H1 (cell line): ENCODE measurements around the gene CAST. TPM values are rescaled to one million over a fixed set of nuclear protein-coding genes. Genes with fewer than 3 reads are reported as not detected.

Experiments
- CTCF ChIA-PET: fragments of 300-600 bp; sonication (Branson Sonifier 250); formaldehyde crosslinking; loops from one replicate; lab custom pipeline; 2021; ENCODE audit not compliant: partially characterized antibody; lab: Charles Lee
- POLR2A ChIA-PET: fragments of 300-600 bp; sonication (Branson Sonifier 250); formaldehyde crosslinking; loops from one replicate; lab custom pipeline; 2021; ENCODE audit warnings: inconsistent platforms; ENCODE audit not compliant: partially characterized antibody; lab: Charles Lee
- DNase-seq, 2 experiments: peaks; one replicate each; pipeline versions ENCODE4 v3.0.0 to v3.0.0-alpha.2; 2010 to 2022; ENCODE audit warnings: low spot score in 2 of 2, low read depth in 1 of 2, mixed read lengths in 1 of 2
- FAIRE-seq: peaks from 2 replicates; lab custom pipeline; 2011; peaks lifted over from hg19 to GRCh38; lab: Jason Lieb, UNC
- H2AFZ ChIP-seq: 2 replicates; pipeline ENCODE4 v1.8.1; 2012; ENCODE audit warnings: low read length, inconsistent platforms
- H2AK5ac ChIP-seq: 2 replicates; pipeline ENCODE4 v1.6.1; 2013; ENCODE audit warnings: low read depth, low read length
- H2BK120ac ChIP-seq: replicated peaks from 2 replicates; pipeline ENCODE3; 2013; ENCODE audit warnings: low read depth, low read length, inconsistent platforms
- H2BK12ac ChIP-seq: 2 replicates; pipeline ENCODE4 v1.6.1; 2013; ENCODE audit warnings: low read depth, low read length
- H2BK15ac ChIP-seq: 2 replicates; pipeline ENCODE4 v1.6.1; 2013; ENCODE audit warnings: low read length
- H2BK20ac ChIP-seq: 2 replicates; pipeline ENCODE4 v1.6.1; 2013; ENCODE audit warnings: low read length
- H2BK5ac ChIP-seq: 2 replicates; pipeline ENCODE4 v1.6.1; 2013; ENCODE audit warnings: low read depth, low read length
- H3K14ac ChIP-seq: 2 replicates; pipeline ENCODE4 v1.6.1; 2013; ENCODE audit warnings: inconsistent platforms; ENCODE audit not compliant: insufficient read length
- H3K18ac ChIP-seq: 2 replicates; pipeline ENCODE4 v1.6.1; 2013; ENCODE audit warnings: low read length; ENCODE audit errors: extremely low read depth
- H3K23ac ChIP-seq: 2 replicates; pipeline ENCODE4 v1.6.1; 2013; ENCODE audit warnings: inconsistent platforms; ENCODE audit not compliant: insufficient read length
- H3K23me2 ChIP-seq: 2 replicates; pipeline ENCODE4 v1.6.1; 2013; ENCODE audit warnings: low read depth, low read length
- H3K27ac ChIP-seq: 2 replicates; pipeline ENCODE4 v1.6.1; 2011; ENCODE audit warnings: low read depth, low read length, inconsistent platforms
- H3K27me3 ChIP-seq, 4 experiments: replicated peaks in 1 of 4; 1 replicate in 1 of 4; 2 replicates in 3 of 4; pipeline versions ENCODE4 v1.6.1 to v1.8.1; 2011 to 2013; ENCODE audit warnings: low read length in 3 of 4, mild to moderate bottlenecking in 3 of 4, inconsistent platforms in 2 of 4, mixed read lengths in 2 of 4, moderate library complexity in 1 of 4; ENCODE audit not compliant: control insufficient read depth in 3 of 4, insufficient read depth in 3 of 4; ENCODE audit errors: extremely low read depth in 1 of 4
- H3K36me3 ChIP-seq, 4 experiments: 2 replicates each; pipeline versions ENCODE4 v1.6.1 to v1.8.1; 2011 to 2013; ENCODE audit warnings: mild to moderate bottlenecking in 4 of 4, low read length in 3 of 4, moderate library complexity in 2 of 4, control low read depth in 1 of 4, inconsistent platforms in 1 of 4; ENCODE audit not compliant: insufficient read depth in 4 of 4, control insufficient read depth in 2 of 4
- H3K4ac ChIP-seq: replicated peaks from 2 replicates; pipeline ENCODE3; 2013; ENCODE audit warnings: low read length, low read depth, mixed read lengths, inconsistent platforms; ENCODE audit not compliant: insufficient read length
- H3K4me1 ChIP-seq, 4 experiments: replicated peaks in 1 of 4; 1 replicate in 1 of 4; 2 replicates in 3 of 4; pipeline versions ENCODE4 v1.6.1 to v1.8.1; 2011 to 2013; ENCODE audit warnings: low read length in 3 of 4, inconsistent platforms in 2 of 4, mixed read lengths in 1 of 4; ENCODE audit not compliant: insufficient read depth in 4 of 4, control insufficient read depth in 3 of 4
- H3K4me2 ChIP-seq, 2 experiments: 2 replicates each; pipeline versions ENCODE4 v1.6.1 to v1.8.1; 2011 to 2013; ENCODE audit warnings: low read depth in 2 of 2, low read length in 2 of 2, control low read depth in 1 of 2, inconsistent platforms in 1 of 2, mild to moderate bottlenecking in 1 of 2; ENCODE audit not compliant: insufficient read depth in 1 of 2
- H3K4me3 ChIP-seq, 4 experiments: fragments of 200-600, 300-600 bp in 1 of 4; sonication (generic), shearing (Covaris generic), sonication (Bioruptor Twin) in 1 of 4; 2 replicates each; pipeline versions ENCODE4 v1.5.1 to v1.8.1; 2011 to 2016; ENCODE audit warnings: low read length in 4 of 4, low read depth in 3 of 4, control low read depth in 2 of 4, inconsistent platforms in 2 of 4, mild to moderate bottlenecking in 2 of 4, mixed read lengths in 1 of 4, moderate library complexity in 1 of 4; ENCODE audit not compliant: insufficient read depth in 2 of 4; ENCODE audit errors: extremely low read depth in 1 of 4
- H3K56ac ChIP-seq: replicated peaks from 2 replicates; pipeline ENCODE3; 2013; ENCODE audit warnings: low read depth, mild to moderate bottlenecking, mixed read lengths, low read length, inconsistent platforms; ENCODE audit not compliant: insufficient read length
- H3K79me1 ChIP-seq: 2 replicates; pipeline ENCODE4 v1.6.1; 2013; ENCODE audit warnings: low read depth, low read length, control low read depth
- H3K79me2 ChIP-seq, 2 experiments: 2 replicates each; pipeline versions ENCODE4 v1.6.1 to v1.8.1; 2012 to 2013; ENCODE audit warnings: low read length in 2 of 2, mild to moderate bottlenecking in 2 of 2, inconsistent platforms in 1 of 2; ENCODE audit not compliant: insufficient read depth in 2 of 2, control insufficient read depth in 1 of 2
- H3K9ac ChIP-seq, 4 experiments: replicated peaks in 1 of 4; 1 replicate in 1 of 4; 2 replicates in 3 of 4; pipeline versions ENCODE4 v1.6.1 to v1.8.1; 2011 to 2013; ENCODE audit warnings: low read depth in 3 of 4, low read length in 3 of 4, control low read depth in 2 of 4, mild to moderate bottlenecking in 2 of 4, moderate library complexity in 2 of 4, inconsistent platforms in 1 of 4; ENCODE audit errors: extremely low read depth in 1 of 4
- H3K9me3 ChIP-seq, 2 experiments: 2 replicates each; pipeline versions ENCODE4 v1.6.1 to v1.8.1; 2012 to 2013; ENCODE audit warnings: mild to moderate bottlenecking in 2 of 2, moderate library complexity in 2 of 2, control low read depth in 1 of 2, inconsistent platforms in 1 of 2, low read depth in 1 of 2, low read length in 1 of 2, mixed read lengths in 1 of 2; ENCODE audit not compliant: insufficient read depth in 2 of 2
- H4K20me1 ChIP-seq, 2 experiments: replicated peaks in 1 of 2; 2 replicates each; pipeline versions ENCODE3 to v1.8.1; 2011 to 2013; ENCODE audit warnings: inconsistent platforms in 2 of 2, low read length in 2 of 2, mild to moderate bottlenecking in 1 of 2; ENCODE audit not compliant: insufficient read depth in 2 of 2, control insufficient read depth in 1 of 2
- H4K5ac ChIP-seq: 2 replicates; pipeline ENCODE4 v1.6.1; 2013; ENCODE audit warnings: low read length, low read depth, mixed read lengths, inconsistent platforms; ENCODE audit not compliant: insufficient read length
- H4K8ac ChIP-seq: 2 replicates; pipeline ENCODE4 v1.8.0; 2013; ENCODE audit warnings: mild to moderate bottlenecking, moderate library complexity, low read length, inconsistent platforms; ENCODE audit not compliant: insufficient read depth; ENCODE audit errors: extremely low read depth
- H4K91ac ChIP-seq: replicated peaks from 2 replicates; pipeline ENCODE3; 2013; ENCODE audit warnings: low read length, mixed read lengths, inconsistent platforms; ENCODE audit not compliant: insufficient read length
- BCL11A ChIP-seq, 2 experiments: IDR thresholded peaks; one replicate each; pipeline ENCODE4 v1.6.1; 2011; ENCODE audit warnings: low read depth in 2 of 2, low read length in 2 of 2, mild to moderate bottlenecking in 2 of 2
- CTCF ChIP-seq, 3 experiments: IDR thresholded peaks; 1 replicate in 2 of 3; 2 replicates in 1 of 3; pipeline versions ENCODE4 v1.5.1 to v1.6.1; 2011; ENCODE audit warnings: low read length in 3 of 3, mild to moderate bottlenecking in 3 of 3, inconsistent platforms in 2 of 3, low read depth in 1 of 3, moderate library complexity in 1 of 3; ENCODE audit not compliant: insufficient read depth in 1 of 3; ENCODE audit errors: control extremely low read depth in 1 of 3
- RAD21 ChIP-seq, 2 experiments: IDR thresholded peaks in 1 of 2; conservative IDR thresholded peaks in 1 of 2; 2 replicates each; pipeline ENCODE4 v1.6.1; 2011; ENCODE audit warnings: low read depth in 2 of 2, low read length in 2 of 2, improper control_type of control experiment in 1 of 2, inconsistent platforms in 1 of 2, mild to moderate bottlenecking in 1 of 2, moderate library complexity in 1 of 2
- TAF7 ChIP-seq: optimal IDR thresholded peaks from 2 replicates; pipeline ENCODE3; 2011; ENCODE audit warnings: low read depth, mild to moderate bottlenecking, inconsistent platforms, low read length, moderate library complexity, borderline replicate concordance
- TCF12 ChIP-seq: IDR thresholded peaks from 2 replicates; pipeline ENCODE4 v1.6.1; 2011; ENCODE audit warnings: low read depth, mild to moderate bottlenecking, low read length
- WGBS, 2 experiments: shearing (Covaris generic) in 1 of 2; methylation state at CpG; one replicate each; pipeline versions ENCODE4 v1.1.6 to v1.1.7; 2013 to 2015; ENCODE audit warnings: low lambda C conversion rate in 2 of 2, mixed read lengths in 2 of 2, inconsistent platforms in 1 of 2, low coverage in 1 of 2, missing lambda C conversion rate in 1 of 2; ENCODE audit not compliant: insufficient replicate concordance in 2 of 2, insufficient coverage in 1 of 2, insufficient read length in 1 of 2; ENCODE audit errors: extremely low coverage in 1 of 2, missing lambda C conversion rate in 1 of 2; 5-methylcytosine and 5-hydroxymethylcytosine counted together
- polyA plus RNA-seq, 7 experiments: library from polyadenylated mRNA; depleted of rRNA in 3 of 7; stranded (reverse) in 5 of 7; unstranded in 2 of 7; fragments of >200 nt in 5 of 7; fragments of 200-250 nt in 2 of 7; gene quantifications; 1 replicate in 5 of 7; 2 replicates in 1 of 7; 4 replicates in 1 of 7; pipeline versions ENCODE4 v1.2.1 to v1.2.3, GENCODE V29; 2011 to 2013; ENCODE audit warnings: missing spikeins in 2 of 7, mixed read lengths in 2 of 7
- total RNA-seq: library from RNA; stranded (reverse); fragmentation: NEBNext Ultra II Directional; extraction: Animal tissue kit (Norgen Biotek cat#: 25700); gene quantifications from 2 replicates; pipeline ENCODE4 v1.2.1, GENCODE V29; 2021

The CAST gene
- total and polyA plus RNA-seq, 2 of the 8 experiments (the other 6 are each of a cell fraction or from before 2014, with no cell fraction given): 9.0 to 48.2 TPM

DNA sequence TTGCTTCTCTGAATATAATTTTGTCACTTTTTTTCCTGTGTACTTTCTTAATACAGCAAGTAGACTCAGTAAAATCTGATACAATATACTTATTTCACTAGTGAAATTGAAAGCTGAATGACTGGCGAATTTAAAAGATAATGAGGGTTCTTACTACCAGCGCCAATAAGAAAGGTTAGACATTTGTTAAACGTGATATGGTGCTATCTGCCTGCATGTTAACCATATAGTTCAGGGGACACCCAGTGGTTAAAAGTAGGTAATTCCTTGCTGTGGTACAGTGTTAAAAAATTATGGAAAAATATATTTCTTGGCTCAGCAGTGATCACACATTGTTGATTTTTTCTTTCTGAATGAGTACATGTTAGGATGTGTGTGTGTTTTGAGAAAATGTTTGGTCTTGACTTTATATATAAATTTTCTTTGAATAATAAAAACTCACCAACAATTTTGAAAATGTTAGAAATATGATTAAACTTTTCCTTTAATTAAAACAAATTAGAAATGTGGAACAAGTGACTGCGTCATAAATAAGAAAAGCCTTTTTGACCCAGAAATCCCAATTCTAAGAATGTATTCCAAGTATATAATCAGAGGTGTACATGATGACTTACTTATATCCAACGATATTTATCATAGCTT is 25.8 kb downstream of the CAST start:
- H4K20me1 ChIP-seq: no peaks in the 10 kb centered on the region
- H2BK15ac ChIP-seq: no peak overlapping the region
- H3K4me3 ChIP-seq: no peak overlapping the region
- H3K56ac ChIP-seq: no peak overlapping the region
- H3K14ac ChIP-seq: no peak overlapping the region
- H3K4me2 ChIP-seq: no peak overlapping the region
- POLR2A ChIA-PET: no interaction called here
- H3K4me1 ChIP-seq: no peaks in the 10 kb centered on the region
- no peak overlapping the region for H3K9ac ChIP-seq
- TF ChIP-seq TAF7 (no peak), RAD21 (IDR thresholded peaks at IDR 0.05 in 1 of 2, conservative IDR thresholded peaks at IDR 0.05 in 1 of 2; ENCODE audit: low read depth in 2 of 2, low read length in 2 of 2) (peak; percentile 71 to 72), CTCF (IDR thresholded peaks at IDR 0.05; ENCODE audit: control extremely low read depth in 1 of 3, insufficient read depth in 1 of 3, low read depth in 1 of 3, low read length in 3 of 3) (peak in 2 of 3 experiments; percentile 49 to 53; a peak in 2 of 4 replicates), BCL11A (IDR thresholded peaks at IDR 0.05; ENCODE audit: low read depth in 2 of 2, low read length in 2 of 2) (no peak), TCF12 (no peak)
- H4K5ac ChIP-seq: no peak overlapping the region
- H4K8ac ChIP-seq: no peak overlapping the region
- CTCF ChIA-PET: interaction anchor here (0.6 to 7.0 kb wide), 23 partner anchors 9 to 1237 kb away, joined by 3 to 89 read pairs (median 4); no protein-coding TSS in a partner anchor
- no peak overlapping the region for H3K4ac ChIP-seq
- H3K23ac ChIP-seq: no peak overlapping the region
- no peak overlapping the region for H2BK12ac ChIP-seq
- no peak overlapping the region for H4K91ac ChIP-seq
- H3K27ac ChIP-seq: no peak overlapping the region
- no peak overlapping the region for H2AFZ ChIP-seq
- no peaks in the 10 kb centered on the region for H3K23me2 ChIP-seq
- H2BK20ac ChIP-seq: no peak overlapping the region
- H3K9me3 ChIP-seq: no peaks in the 10 kb centered on the region
- no peak overlapping the region for H3K18ac ChIP-seq
- no peaks in the 10 kb centered on the region for H3K79me1 ChIP-seq
- no peak overlapping the region for H2BK5ac ChIP-seq
- H3K27me3 ChIP-seq: no peaks in the 10 kb centered on the region
- no peaks in the 10 kb centered on the region for H3K36me3 ChIP-seq
- WGBS, 2 experiments: 52% methylated on average over 5 of the region's 5 CpGs; no CpG with 5 or more reads in 1 of the 2 experiments
- FAIRE-seq (no peak), DNase-seq (no peak)
- H2AK5ac ChIP-seq: no peak overlapping the region
- no peak overlapping the region for H2BK120ac ChIP-seq
- H3K79me2 ChIP-seq: no peaks in the 10 kb centered on the region
